ENCODE results near the gene GNAL. TPM values are rescaled to one million over a fixed set of nuclear protein-coding genes. Genes with fewer than 3 reads are reported as not detected.

GNAL gene
- total RNA-seq, 1 experiment from 2014 or later, result 28.4 TPM

DNA sequence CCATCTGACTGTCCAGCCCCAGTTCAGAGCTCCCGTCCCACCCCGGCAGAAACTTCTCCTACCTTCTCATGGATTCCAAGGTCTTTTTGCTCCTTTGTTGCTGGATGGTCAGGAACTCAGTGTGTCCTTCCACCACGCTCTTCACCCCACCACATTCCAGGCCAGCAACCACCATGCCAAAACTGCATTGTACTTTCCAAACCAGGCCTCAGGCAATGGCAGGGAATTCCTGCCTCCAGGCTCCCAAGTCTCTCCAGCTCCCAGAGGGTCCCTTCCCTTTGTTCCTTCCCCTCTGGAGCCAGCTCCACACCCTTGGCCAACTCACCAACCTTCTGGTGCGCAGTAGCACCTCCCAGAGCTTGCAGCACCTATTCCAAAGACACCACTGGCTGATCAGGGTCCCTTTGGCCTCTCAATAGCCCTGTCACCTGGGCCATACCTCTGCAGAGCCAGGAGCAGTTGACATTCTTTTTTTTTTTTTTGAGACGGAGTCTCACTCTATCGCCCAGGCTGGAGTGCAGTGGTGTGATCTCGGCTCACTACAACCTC is 170.3 kb downstream of the GNAL start:
- H3K4me1 ChIP-seq, result peaks cover 71% of the 10 kb centered on the region

DNA sequence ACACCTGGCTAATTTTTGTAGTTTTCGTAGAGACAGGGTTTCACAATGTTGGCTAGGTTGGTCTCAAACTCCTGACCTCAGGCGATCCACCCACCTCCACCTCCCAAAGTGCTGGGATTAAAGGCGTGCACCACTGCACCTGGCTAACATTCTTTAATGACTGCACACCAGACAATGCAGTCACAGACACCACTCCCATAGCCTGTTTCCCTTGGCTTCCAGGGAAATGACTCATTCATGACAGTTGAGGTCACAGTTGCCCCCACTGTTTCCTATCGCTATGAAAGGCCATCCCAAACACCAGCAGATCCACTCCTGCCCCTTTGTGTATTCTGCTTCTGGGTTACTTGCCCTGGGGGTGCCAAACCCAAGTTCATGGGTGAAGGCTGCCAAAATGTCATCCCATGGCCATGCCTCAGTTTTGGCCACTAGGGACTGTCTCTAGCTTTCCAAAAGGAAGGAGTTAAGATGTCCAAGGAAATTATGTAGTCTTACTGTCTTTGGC is 170.9 kb downstream of the GNAL start:
- H3K4me3 ChIP-seq (ENCODE audit: low read depth, low read length), result no peak overlapping the region
- intact Hi-C loops (cut with micrococcal nuclease; ENCODE audit: unreplicated experiment), result no loop called here
- no peaks in the 10 kb centered on the region for H3K27me3 Mint-ChIP-seq (ENCODE audit: insufficient read depth, unreplicated experiment)
- CTCF ChIA-PET, result no interaction called here
- H3K27ac Mint-ChIP-seq (ENCODE audit: unreplicated experiment), result peak overlapping the region; percentile 97
- no peaks in the 10 kb centered on the region for H3K9me3 ChIP-seq
- H3K36me3 ChIP-seq (ENCODE audit: control insufficient read depth, insufficient read depth, low read length), result no peaks in the 10 kb centered on the region
- no peaks in the 10 kb centered on the region for H3K9me3 Mint-ChIP-seq (ENCODE audit: unreplicated experiment)
- DNase-seq, result peak; percentile 53 to 76
- BruUV-seq (replicated peaks), result no TSS peak
- H3K36me3 Mint-ChIP-seq (ENCODE audit: insufficient read depth, unreplicated experiment), result peaks cover 32% of the 10 kb centered on the region
- POLR2A ChIA-PET, result no interaction called here
- no peak for TF ChIP-seq CTCF (IDR thresholded peaks at IDR 0.05; ENCODE audit: insufficient read depth in 1 of 2, low read depth in 1 of 2, low read length in 1 of 2, severe bottlenecking in 1 of 2, unreplicated experiment in 1 of 2)
- peaks cover 69% of the 10 kb centered on the region for H3K4me1 ChIP-seq
- H3K4me3 Mint-ChIP-seq (ENCODE audit: unreplicated experiment), result peak overlapping the region; percentile 39
- peaks cover 44% of the 10 kb centered on the region for H3K4me1 Mint-ChIP-seq (ENCODE audit: low read depth, unreplicated experiment)
- H3K27me3 ChIP-seq (replicated peaks; ENCODE audit: control insufficient read depth, insufficient read depth, low read length), result no peaks in the 10 kb centered on the region

More for the DNA sequence above, 170.3 kb downstream of the GNAL start:
- no TSS peak for BruUV-seq (replicated peaks)
- H3K36me3 Mint-ChIP-seq (ENCODE audit: insufficient read depth, unreplicated experiment), result peaks cover 37% of the 10 kb centered on the region
- no peaks in the 10 kb centered on the region for H3K9me3 ChIP-seq
- H3K4me1 Mint-ChIP-seq (ENCODE audit: low read depth, unreplicated experiment), result peaks cover 44% of the 10 kb centered on the region
- intact Hi-C loops (cut with micrococcal nuclease; ENCODE audit: unreplicated experiment), result no loop called here
- peak overlapping the region; percentile 70 for H3K4me3 Mint-ChIP-seq (ENCODE audit: unreplicated experiment)
- no peaks in the 10 kb centered on the region for H3K9me3 Mint-ChIP-seq (ENCODE audit: unreplicated experiment)
- no peaks in the 10 kb centered on the region for H3K27me3 ChIP-seq (replicated peaks; ENCODE audit: control insufficient read depth, insufficient read depth, low read length)
- DNase-seq, result no peak
- ChIA-PET CTCF (interaction anchor here (0.6 kb wide), 1 partner anchor 417 kb away, joined by 4 read pairs; no protein-coding TSS in a partner anchor), POLR2A (no interaction called here)
- no peak overlapping the region for H3K4me3 ChIP-seq (ENCODE audit: low read depth, low read length)
- TF ChIP-seq CTCF (IDR thresholded peaks at IDR 0.05; ENCODE audit: insufficient read depth in 1 of 2, low read depth in 1 of 2, low read length in 1 of 2, severe bottlenecking in 1 of 2, unreplicated experiment in 1 of 2), result no peak
- H3K27ac Mint-ChIP-seq (ENCODE audit: unreplicated experiment), result peak overlapping the region; percentile 97
- H3K27me3 Mint-ChIP-seq (ENCODE audit: insufficient read depth, unreplicated experiment), result no peaks in the 10 kb centered on the region
- H3K36me3 ChIP-seq (ENCODE audit: control insufficient read depth, insufficient read depth, low read length), result no peaks in the 10 kb centered on the region

DNA sequence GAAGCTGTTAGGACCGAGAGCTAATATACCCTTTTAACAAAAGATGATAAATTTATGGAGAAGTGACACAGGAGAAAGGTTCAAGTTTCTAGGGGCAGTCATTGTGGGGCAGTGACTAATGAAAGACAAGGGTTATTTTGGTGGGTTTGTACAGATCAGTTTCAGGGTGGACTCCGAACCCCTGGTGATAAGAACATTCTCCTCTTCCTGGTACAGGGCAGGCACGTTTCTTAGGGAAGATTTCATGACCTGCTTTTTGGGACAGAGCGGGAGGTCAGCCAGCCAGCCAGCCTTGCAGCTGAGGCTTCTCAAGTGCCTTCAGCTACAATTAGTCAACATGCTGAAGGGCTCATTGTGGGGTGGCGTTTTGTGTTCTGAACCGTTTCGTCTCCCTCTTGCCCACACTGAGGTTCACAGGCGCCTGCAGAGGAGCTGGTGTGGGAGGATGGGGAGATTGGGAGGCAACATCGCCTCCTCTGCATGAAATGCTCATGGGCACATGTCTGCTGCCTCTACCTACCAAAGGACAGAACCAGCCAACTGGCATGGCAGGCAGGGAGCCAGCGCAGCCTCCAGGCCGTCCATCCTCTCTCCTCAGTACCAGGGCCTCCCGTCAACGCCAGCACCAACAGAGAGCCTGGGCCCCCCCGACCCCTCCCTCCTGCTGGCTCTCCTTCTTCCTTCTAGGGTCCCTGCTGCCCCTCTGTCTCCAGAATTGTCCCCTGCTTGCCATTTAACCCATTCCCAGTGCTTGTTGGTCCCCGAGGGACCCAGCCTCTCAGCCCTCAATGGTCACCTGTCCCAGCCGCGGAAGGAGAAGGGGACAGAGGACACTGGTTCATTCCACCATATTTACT is 171.8 kb downstream of the GNAL start:
- DNase-seq, result no peak
- no TSS peak for BruUV-seq (replicated peaks)
- peak overlapping the region; percentile 97 for H3K27ac Mint-ChIP-seq (ENCODE audit: unreplicated experiment)
- intact Hi-C loops (cut with micrococcal nuclease; ENCODE audit: unreplicated experiment), result no loop called here
- H3K9me3 Mint-ChIP-seq (ENCODE audit: unreplicated experiment), result no peaks in the 10 kb centered on the region
- H3K36me3 ChIP-seq (ENCODE audit: control insufficient read depth, insufficient read depth, low read length), result no peaks in the 10 kb centered on the region
- H3K4me1 ChIP-seq, result peaks cover 62% of the 10 kb centered on the region
- H3K4me3 Mint-ChIP-seq (ENCODE audit: unreplicated experiment), result no peak overlapping the region
- peaks cover 44% of the 10 kb centered on the region for H3K4me1 Mint-ChIP-seq (ENCODE audit: low read depth, unreplicated experiment)
- POLR2A ChIA-PET, result no interaction called here
- H3K9me3 ChIP-seq, result no peaks in the 10 kb centered on the region
- CTCF ChIA-PET, result no interaction called here
- no peak overlapping the region for H3K4me3 ChIP-seq (ENCODE audit: low read depth, low read length)
- no peaks in the 10 kb centered on the region for H3K27me3 ChIP-seq (replicated peaks; ENCODE audit: control insufficient read depth, insufficient read depth, low read length)
- no peaks in the 10 kb centered on the region for H3K27me3 Mint-ChIP-seq (ENCODE audit: insufficient read depth, unreplicated experiment)
- H3K36me3 Mint-ChIP-seq (ENCODE audit: insufficient read depth, unreplicated experiment), result peaks cover 25% of the 10 kb centered on the region
- no peak for TF ChIP-seq CTCF (IDR thresholded peaks at IDR 0.05; ENCODE audit: insufficient read depth in 1 of 2, low read depth in 1 of 2, low read length in 1 of 2, severe bottlenecking in 1 of 2, unreplicated experiment in 1 of 2)

All from Caco-2 (cell line).